ENCODE results near the gene TRIOBP. TPM values are rescaled to one million over a fixed set of nuclear protein-coding genes. Genes with fewer than 3 reads are reported as not detected.
A peak's percentile ranks its signal among the peaks of the same experiment; 100 is the strongest.
"Not testable (repeated sequence)": the region's sequence is repeated elsewhere in the genome, so short reads cannot be mapped to it uniquely, and the experiment has no call there.

Gene TRIOBP
- total and polyA plus RNA-seq, 5 donors, result 82.1 to 105 (median 92.2) TPM

DNA sequence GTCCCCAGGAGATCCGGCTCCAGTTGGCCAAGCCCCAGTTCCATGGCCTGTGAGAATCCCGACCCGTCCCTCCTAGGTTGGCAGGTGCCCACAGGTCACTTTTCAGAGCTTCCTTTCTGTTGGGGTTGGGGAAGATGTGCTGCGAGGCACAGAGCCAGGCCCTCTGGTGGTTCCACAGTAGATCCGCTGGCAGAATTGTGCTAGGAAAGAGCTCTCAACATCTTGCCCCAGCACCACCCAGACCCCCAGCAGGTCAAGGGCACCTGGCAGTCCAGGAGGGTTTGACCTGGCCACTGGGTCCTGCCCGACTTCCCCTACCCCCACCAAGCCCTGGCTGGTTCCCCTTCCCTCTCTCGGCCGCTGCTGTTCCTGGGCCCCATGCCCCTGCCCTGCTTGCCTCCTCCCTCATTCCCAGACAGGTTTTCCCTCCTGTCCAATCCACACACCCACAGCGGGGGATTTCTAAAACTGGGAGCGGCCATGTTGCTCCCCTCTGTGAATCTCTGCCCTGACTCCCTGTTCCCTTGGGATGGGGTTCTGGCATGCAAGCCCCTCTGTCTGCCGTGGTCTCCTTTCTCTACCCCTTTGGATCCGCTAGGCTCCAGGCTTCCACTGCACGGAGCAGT lies 84.7 kb downstream of the TRIOBP start:
- intact Hi-C loops (cut with DNase I), result no loop called here
- Histone ChIP-seq H3K4me1 (ENCODE audit: control insufficient read depth, insufficient read depth, low read length) (no peaks in the 10 kb centered on the region), H3K9me3 (ENCODE audit: control insufficient read depth, low read length) (no peaks in the 10 kb centered on the region), H3K27ac (ENCODE audit: low read length) (no peak overlapping the region), H3K4me3 (ENCODE audit: low read length) (no peak overlapping the region), H3K27me3 (ENCODE audit: control insufficient read depth, insufficient read depth) (no peaks in the 10 kb centered on the region)
- DNase-seq (peak in 1 of 3 donors; percentile 69), ATAC-seq (no peak)
- WGBS, result 58% methylated on average over 13 of the region's 13 CpGs

DNA sequence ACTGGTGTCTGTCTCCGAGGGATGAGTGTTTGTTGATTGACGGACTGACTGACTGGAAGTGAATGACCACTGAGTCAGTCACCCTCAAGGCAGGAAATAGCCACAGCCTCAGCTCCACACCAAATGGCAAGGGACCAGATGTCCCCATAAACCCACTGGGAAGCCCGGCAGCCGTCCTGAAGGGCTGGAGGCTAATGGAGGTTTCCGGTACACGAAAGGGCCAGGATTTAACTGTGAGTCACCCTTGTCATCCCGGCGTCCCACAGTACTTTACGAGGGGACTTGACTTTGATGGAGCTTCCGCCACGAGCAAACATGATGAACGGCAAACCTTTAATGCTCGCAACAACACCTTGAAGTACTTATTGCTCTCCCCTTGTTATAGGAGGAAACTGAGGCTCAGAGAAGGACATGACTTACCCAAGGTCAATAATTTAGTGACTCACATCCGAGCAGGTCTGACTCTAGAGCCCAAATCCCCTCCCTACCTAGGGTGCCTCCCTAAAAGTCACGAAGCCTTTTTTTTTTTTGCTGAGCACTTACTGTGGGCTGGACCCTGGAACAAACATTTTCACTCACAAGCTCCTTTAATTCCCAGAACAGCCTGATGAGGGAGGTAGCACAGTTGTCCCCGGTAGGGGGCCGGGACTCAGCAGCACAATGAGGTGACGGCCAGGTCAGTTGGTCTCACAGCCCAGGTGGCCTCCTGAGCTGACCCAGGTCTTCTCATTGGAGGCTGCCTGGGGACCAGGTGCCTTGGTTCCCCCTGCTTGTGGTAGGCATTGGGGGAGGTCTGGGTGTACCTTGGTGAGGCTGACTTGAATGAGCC lies 85.7 kb downstream of the TRIOBP start:
- ATAC-seq, result no peak
- Histone ChIP-seq H3K4me3 (ENCODE audit: low read length) (no peak overlapping the region), H3K9me3 (ENCODE audit: control insufficient read depth, low read length) (no peaks in the 10 kb centered on the region), H3K27ac (ENCODE audit: low read length) (no peak overlapping the region), H3K27me3 (ENCODE audit: control insufficient read depth, insufficient read depth) (no peaks in the 10 kb centered on the region), H3K4me1 (ENCODE audit: control insufficient read depth, insufficient read depth, low read length) (no peaks in the 10 kb centered on the region)
- 72% methylated on average over 18 of the region's 18 CpGs for WGBS
- intact Hi-C loops (cut with DNase I), result no loop called here
- no peak for DNase-seq

DNA sequence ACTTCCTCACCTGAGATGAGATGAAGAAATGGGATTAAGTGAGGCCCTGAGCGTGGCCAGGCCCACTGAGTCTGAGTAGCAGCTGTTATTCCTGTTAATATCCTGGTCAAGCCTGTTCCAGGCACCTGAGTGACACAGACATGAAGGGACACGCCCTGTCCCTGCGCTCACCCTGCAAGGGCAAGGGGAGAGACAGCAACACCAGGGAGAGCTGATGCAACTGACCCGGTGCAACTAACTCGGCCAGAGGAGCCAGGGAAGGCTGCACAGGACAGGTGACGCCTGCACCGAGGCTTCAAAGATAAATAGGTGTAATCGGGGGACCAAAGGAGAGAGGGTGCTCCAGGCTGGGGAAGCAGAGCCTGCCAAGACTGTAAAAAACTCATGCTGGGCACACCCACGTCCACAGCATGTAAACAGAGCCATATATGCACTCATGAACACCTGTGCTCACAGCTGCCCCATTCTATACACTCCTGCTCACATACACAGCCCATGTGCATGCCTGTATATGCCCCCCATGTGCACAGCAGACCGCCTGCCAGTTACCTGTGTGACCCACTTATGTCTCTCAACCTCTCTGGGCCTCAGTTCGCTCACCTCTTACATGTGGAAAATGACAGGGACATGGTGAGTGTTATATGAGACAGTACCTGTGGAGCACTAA lies 88.1 kb downstream of the TRIOBP start:
- 64% methylated on average over 11 of the region's 11 CpGs for WGBS
- Histone ChIP-seq H3K4me3 (ENCODE audit: low read length) (no peak overlapping the region), H3K4me1 (ENCODE audit: control insufficient read depth, insufficient read depth, low read length) (no peaks in the 10 kb centered on the region), H3K27ac (ENCODE audit: low read length) (no peak overlapping the region), H3K27me3 (ENCODE audit: control insufficient read depth, insufficient read depth) (no peaks in the 10 kb centered on the region), H3K9me3 (ENCODE audit: control insufficient read depth, low read length) (no peaks in the 10 kb centered on the region)
- DNase-seq (peak in 1 of 3 donors; percentile 44), ATAC-seq (no peak)
- intact Hi-C loops (cut with DNase I), result no loop called here

- H3K27ac ChIP-seq (ENCODE audit: low read length), result no peak overlapping the region
- no peaks in the 10 kb centered on the region for H3K9me3 ChIP-seq (ENCODE audit: control insufficient read depth, low read length)
- H3K27me3 ChIP-seq (ENCODE audit: control insufficient read depth, insufficient read depth), result no peaks in the 10 kb centered on the region
- no peak overlapping the region for H3K4me3 ChIP-seq (ENCODE audit: low read length)
- H3K4me1 ChIP-seq (ENCODE audit: control insufficient read depth, insufficient read depth, low read length), result no peaks in the 10 kb centered on the region
- DNase-seq, result no peak
- intact Hi-C loops (cut with DNase I), result loop anchor here (5.0 to 10.0 kb wide), 2 partner anchors 145 to 148 kb away; no protein-coding TSS in a partner anchor
- 63% methylated on average over 2 of the region's 2 CpGs for WGBS
- no peak for ATAC-seq
These were observed 93.4 kb downstream of the TRIOBP start for GRCh38 chr22:37790234-37790633.

GRCh38 chr22:37792494-37792893 lies 95.6 kb downstream of the TRIOBP start:
- WGBS, result 85% methylated on average over 6 of the region's 6 CpGs
- Histone ChIP-seq H3K27ac (ENCODE audit: low read length) (no peak overlapping the region), H3K4me3 (ENCODE audit: low read length) (no peak overlapping the region), H3K4me1 (ENCODE audit: control insufficient read depth, insufficient read depth, low read length) (no peaks in the 10 kb centered on the region), H3K9me3 (ENCODE audit: control insufficient read depth, low read length) (no peaks in the 10 kb centered on the region), H3K27me3 (ENCODE audit: control insufficient read depth, insufficient read depth) (no peaks in the 10 kb centered on the region)
- ATAC-seq (no peak), DNase-seq (peak in 1 of 3 donors; percentile 21)
- intact Hi-C loops (cut with DNase I), result loop anchor here (5.0 to 10.0 kb wide), 2 partner anchors 148 to 150 kb away; no protein-coding TSS in a partner anchor

- Histone ChIP-seq H3K27ac (ENCODE audit: low read length) (no peak overlapping the region), H3K27me3 (ENCODE audit: control insufficient read depth, insufficient read depth) (no peaks in the 10 kb centered on the region), H3K9me3 (ENCODE audit: control insufficient read depth, low read length) (no peaks in the 10 kb centered on the region), H3K4me1 (ENCODE audit: control insufficient read depth, insufficient read depth, low read length) (no peaks in the 10 kb centered on the region), H3K4me3 (ENCODE audit: low read length) (no peak overlapping the region)
- WGBS, result 82% methylated on average over 2 of the region's 2 CpGs
- no peak for ATAC-seq
- intact Hi-C loops (cut with DNase I), result loop anchor here (2.0 to 10.0 kb wide), 3 partner anchors 150 to 168 kb away; no protein-coding TSS in a partner anchor
- DNase-seq, result no peak
These were observed 97.5 kb downstream of the TRIOBP start for GRCh38 chr22:37794376-37794775.

DNA sequence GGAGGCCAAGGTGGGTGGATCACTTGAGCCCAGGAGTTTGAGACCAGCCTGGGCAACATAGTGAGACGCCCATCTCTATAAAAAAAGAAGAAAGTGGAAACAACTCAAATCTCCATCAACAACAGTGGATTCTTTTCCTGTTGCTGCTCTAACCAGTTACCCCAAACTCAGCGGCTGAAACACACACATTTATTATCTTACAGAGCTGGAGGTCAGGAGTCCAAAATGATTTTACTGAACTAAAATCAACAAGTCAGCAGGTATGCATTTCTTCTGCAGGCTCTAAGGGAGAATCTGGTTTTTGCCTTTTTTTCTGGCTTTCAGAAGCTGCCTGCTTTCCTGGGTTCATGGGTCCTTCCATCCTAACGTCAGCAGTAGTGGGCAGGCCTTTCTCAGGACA lies 99.2 kb downstream of the TRIOBP start:
- no peak for ATAC-seq
- H3K4me3 ChIP-seq (ENCODE audit: low read length), result no peak overlapping the region
- H3K9me3 ChIP-seq (ENCODE audit: control insufficient read depth, low read length), result no peaks in the 10 kb centered on the region
- H3K27me3 ChIP-seq (ENCODE audit: control insufficient read depth, insufficient read depth), result no peaks in the 10 kb centered on the region
- WGBS, result 79% methylated on average over 3 of the region's 3 CpGs
- DNase-seq, result no peak
- H3K4me1 ChIP-seq (ENCODE audit: control insufficient read depth, insufficient read depth, low read length), result no peaks in the 10 kb centered on the region
- H3K27ac ChIP-seq (ENCODE audit: low read length), result no peak overlapping the region
- intact Hi-C loops (cut with DNase I), result loop anchor here in 2 of 4 donors (10.0 kb wide), 1 partner anchor 151 kb away; no protein-coding TSS in a partner anchor

DNA sequence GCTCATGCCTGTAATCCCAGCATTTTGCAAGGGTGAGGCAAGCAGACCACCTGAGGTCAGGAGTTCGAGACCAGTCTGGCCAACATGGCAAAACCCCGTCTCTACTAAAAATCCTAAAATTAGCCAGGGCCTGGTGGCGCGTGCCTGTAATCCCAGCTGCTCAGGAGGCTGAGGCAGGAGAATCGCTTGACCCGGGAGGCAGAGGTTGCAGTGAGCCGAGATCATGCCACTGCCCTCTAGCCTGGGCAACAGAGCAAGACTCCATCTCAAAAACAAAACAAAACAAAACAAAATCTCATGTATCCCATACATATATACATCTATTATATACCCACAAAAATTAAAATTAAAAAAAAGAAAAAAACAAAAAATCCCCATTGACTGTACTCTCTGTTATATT lies 100.4 kb downstream of the TRIOBP start:
- not testable (repeated sequence) for H3K27ac ChIP-seq (ENCODE audit: low read length); H3K9me3 ChIP-seq (ENCODE audit: control insufficient read depth, low read length); H3K27me3 ChIP-seq (ENCODE audit: control insufficient read depth, insufficient read depth); DNase-seq; H3K4me3 ChIP-seq (ENCODE audit: low read length); ATAC-seq; H3K4me1 ChIP-seq (ENCODE audit: control insufficient read depth, insufficient read depth, low read length)
- 90% methylated on average over 7 of the region's 7 CpGs for WGBS
- intact Hi-C loops (cut with DNase I), result loop anchor here in 2 of 4 donors (10.0 kb wide), 1 partner anchor 152 kb away; no protein-coding TSS in a partner anchor

DNA sequence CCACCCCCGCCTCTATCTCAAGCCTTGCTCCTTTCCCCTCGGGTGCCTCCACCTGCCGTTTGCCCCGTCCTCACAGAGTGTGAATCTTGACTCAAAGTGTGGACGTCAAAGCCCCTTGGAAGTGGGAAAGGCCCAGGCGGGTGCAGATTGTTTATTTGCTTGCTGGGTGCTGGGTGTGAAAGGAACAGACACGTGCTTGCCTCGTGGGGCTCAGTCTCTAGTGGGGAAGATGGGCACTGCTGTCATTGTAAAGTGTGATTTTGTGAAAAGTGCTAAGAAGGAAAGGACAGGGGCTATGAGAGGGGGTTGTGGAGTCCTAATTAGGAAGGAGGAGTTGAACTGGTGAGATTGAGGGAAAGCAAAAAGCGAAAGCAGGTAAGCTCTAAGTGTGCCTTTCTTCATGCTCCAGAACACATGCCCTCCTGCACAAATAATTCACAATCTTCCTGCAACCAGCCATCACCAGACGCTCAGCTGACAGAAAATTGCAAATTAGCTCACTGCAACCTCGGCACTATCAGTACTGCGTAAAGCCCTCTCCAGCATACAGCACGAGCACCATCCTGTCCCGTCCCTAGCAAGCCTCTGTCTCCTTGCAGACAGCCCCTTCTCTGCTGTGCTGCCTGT lies 101.1 kb downstream of the TRIOBP start:
- DNase-seq, result peak in 1 of 3 donors; percentile 24
- 51% methylated on average over 14 of the region's 14 CpGs for WGBS
- Histone ChIP-seq H3K9me3 (ENCODE audit: control insufficient read depth, low read length) (no peaks in the 10 kb centered on the region), H3K27me3 (ENCODE audit: control insufficient read depth, insufficient read depth) (no peaks in the 10 kb centered on the region), H3K4me1 (ENCODE audit: control insufficient read depth, insufficient read depth, low read length) (no peaks in the 10 kb centered on the region), H3K4me3 (ENCODE audit: low read length) (no peak overlapping the region), H3K27ac (ENCODE audit: low read length) (no peak overlapping the region)
- ATAC-seq, result no peak
- intact Hi-C loops (cut with DNase I), result loop anchor here in 2 of 4 donors (10.0 kb wide), 1 partner anchor 153 kb away; no protein-coding TSS in a partner anchor

- H3K27me3 ChIP-seq (ENCODE audit: control insufficient read depth, insufficient read depth); H3K4me3 ChIP-seq (ENCODE audit: low read length); H3K27ac ChIP-seq (ENCODE audit: low read length); H3K4me1 ChIP-seq (ENCODE audit: control insufficient read depth, insufficient read depth, low read length); H3K9me3 ChIP-seq (ENCODE audit: control insufficient read depth, low read length); ATAC-seq: not testable (repeated sequence)
- WGBS, result 76% methylated on average over 9 of the region's 9 CpGs
- DNase-seq, result peak in 1 of 3 donors; percentile 13
- intact Hi-C loops (cut with DNase I), result loop anchor here in 2 of 4 donors (10.0 kb wide), 1 partner anchor 155 kb away; no protein-coding TSS in a partner anchor
These were observed 103.1 kb downstream of the TRIOBP start for GRCh38 chr22:37799979-37800378.
